ENCODE results near the gene TNXB.
"Not testable (repeated sequence)": the region's sequence is repeated elsewhere in the genome, so short reads cannot be mapped to it uniquely, and the experiment has no call there.

GRCh38 chr6:32038878-32039277 lies 70.3 kb downstream of the TNXB start:
- TF ChIP-seq, protein P1, sequence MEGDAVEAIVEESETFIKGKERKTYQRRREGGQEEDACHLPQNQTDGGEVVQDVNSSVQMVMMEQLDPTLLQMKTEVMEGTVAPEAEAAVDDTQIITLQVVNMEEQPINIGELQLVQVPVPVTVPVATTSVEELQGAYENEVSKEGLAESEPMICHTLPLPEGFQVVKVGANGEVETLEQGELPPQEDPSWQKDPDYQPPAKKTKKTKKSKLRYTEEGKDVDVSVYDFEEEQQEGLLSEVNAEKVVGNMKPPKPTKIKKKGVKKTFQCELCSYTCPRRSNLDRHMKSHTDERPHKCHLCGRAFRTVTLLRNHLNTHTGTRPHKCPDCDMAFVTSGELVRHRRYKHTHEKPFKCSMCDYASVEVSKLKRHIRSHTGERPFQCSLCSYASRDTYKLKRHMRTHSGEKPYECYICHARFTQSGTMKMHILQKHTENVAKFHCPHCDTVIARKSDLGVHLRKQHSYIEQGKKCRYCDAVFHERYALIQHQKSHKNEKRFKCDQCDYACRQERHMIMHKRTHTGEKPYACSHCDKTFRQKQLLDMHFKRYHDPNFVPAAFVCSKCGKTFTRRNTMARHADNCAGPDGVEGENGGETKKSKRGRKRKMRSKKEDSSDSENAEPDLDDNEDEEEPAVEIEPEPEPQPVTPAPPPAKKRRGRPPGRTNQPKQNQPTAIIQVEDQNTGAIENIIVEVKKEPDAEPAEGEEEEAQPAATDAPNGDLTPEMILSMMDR (IDR thresholded peaks at IDR 0.05) = not testable (repeated sequence)
- TF ChIP-seq POLR2A (IDR thresholded peaks at IDR 0.05) = not testable (repeated sequence)
